ENCODE data around the gene MORN2.

The MORN2 gene

DNA sequence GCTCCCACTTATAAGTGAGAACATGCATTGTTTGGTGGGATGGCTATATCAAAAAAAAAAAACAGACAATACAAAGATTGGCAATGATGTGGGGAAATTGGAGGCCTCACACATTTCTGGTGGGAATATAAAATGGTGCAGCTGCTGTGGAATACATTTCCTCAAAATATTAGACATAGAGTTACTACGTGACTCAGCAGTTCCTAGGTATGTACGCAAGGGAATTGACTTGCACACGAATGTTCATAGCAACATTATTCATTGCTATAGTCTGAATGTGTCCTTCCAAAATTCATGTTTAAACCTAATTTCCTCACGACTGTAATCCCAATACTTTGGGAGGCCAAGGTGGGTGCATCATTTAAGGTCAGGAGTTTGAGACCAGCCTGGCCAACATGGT lies 11.6 kb downstream of the MORN2 start:
- Mint-ChIP-seq H3K36me3 (ENCODE audit: low read depth) (peaks cover 9% of the 10 kb centered on the region), H3K9me3 (no peaks in the 10 kb centered on the region), H3K4me3 (no peak overlapping the region), H3K27ac (no peak overlapping the region), H3K4me1 (no peaks in the 10 kb centered on the region), H3K27me3 (ENCODE audit: low read depth) (no peaks in the 10 kb centered on the region)
- TF ChIP-seq, protein P1, sequence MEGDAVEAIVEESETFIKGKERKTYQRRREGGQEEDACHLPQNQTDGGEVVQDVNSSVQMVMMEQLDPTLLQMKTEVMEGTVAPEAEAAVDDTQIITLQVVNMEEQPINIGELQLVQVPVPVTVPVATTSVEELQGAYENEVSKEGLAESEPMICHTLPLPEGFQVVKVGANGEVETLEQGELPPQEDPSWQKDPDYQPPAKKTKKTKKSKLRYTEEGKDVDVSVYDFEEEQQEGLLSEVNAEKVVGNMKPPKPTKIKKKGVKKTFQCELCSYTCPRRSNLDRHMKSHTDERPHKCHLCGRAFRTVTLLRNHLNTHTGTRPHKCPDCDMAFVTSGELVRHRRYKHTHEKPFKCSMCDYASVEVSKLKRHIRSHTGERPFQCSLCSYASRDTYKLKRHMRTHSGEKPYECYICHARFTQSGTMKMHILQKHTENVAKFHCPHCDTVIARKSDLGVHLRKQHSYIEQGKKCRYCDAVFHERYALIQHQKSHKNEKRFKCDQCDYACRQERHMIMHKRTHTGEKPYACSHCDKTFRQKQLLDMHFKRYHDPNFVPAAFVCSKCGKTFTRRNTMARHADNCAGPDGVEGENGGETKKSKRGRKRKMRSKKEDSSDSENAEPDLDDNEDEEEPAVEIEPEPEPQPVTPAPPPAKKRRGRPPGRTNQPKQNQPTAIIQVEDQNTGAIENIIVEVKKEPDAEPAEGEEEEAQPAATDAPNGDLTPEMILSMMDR (IDR thresholded peaks at IDR 0.05; ENCODE audit: unreplicated experiment in 3 of 3): no peak

DNA sequence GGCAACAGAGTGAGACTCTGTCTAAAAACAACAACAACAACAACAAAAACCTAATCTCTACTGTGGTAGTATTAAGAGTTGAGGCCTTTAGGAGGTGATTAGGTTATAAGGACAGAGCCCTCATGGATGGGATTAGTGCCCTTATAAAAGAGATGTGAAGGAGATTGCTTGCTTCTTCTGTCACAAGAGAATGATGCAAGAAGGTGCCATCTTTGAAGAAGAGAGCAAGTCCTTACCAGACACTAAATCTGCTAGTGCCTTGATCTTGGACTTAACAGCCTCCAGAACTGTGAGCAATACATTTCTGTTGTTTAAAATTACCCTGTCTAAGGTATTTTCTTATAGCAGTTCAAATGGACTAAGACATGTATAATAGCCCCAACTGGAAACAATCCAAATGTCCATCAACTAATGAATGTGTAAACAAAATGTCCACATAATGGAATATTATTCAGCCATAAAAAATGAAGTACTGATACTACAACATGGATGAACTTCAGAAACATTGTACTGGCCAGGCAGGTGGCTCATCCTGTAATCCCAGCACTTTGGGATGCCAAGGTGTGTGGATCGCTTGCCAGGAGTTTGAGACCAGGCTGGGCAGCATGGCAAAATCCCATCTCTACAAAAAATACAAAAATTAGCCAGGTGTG lies 12.3 kb downstream of the MORN2 start:
- H3K36me3 Mint-ChIP-seq (ENCODE audit: low read depth): peaks cover 6% of the 10 kb centered on the region
- no peaks in the 10 kb centered on the region for H3K4me1 Mint-ChIP-seq
- H3K27ac Mint-ChIP-seq: no peak overlapping the region
- no peaks in the 10 kb centered on the region for H3K27me3 Mint-ChIP-seq (ENCODE audit: low read depth)
- TF ChIP-seq, protein P1 (IDR thresholded peaks at IDR 0.05; ENCODE audit: unreplicated experiment in 3 of 3): no peak
- no peaks in the 10 kb centered on the region for H3K9me3 Mint-ChIP-seq
- no peak overlapping the region for H3K4me3 Mint-ChIP-seq

DNA sequence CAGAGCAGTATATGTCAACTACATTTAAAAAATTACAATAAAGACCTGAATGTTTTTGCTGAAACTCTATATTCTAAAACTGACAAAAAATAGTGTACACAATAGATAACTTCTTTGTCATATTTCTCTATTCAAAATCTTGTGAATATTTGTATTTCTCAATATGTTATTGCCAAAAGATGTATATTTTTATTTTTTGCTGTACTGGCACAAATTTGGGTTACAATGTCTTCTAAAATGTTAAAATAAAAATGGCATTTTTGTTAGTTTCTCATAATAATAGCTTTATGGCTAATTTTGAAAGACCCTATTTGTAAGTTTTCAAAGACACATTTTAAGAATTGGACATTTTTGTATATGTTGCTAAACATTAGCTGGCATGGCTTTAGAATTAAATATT lies 13.3 kb downstream of the MORN2 start:
- TF ChIP-seq, protein P1 (IDR thresholded peaks at IDR 0.05; ENCODE audit: unreplicated experiment in 3 of 3): no peak
- H3K4me1 Mint-ChIP-seq: no peaks in the 10 kb centered on the region
- H3K4me3 Mint-ChIP-seq: no peak overlapping the region
- H3K27me3 Mint-ChIP-seq (ENCODE audit: low read depth): no peaks in the 10 kb centered on the region
- no peaks in the 10 kb centered on the region for H3K9me3 Mint-ChIP-seq
- H3K27ac Mint-ChIP-seq: no peak overlapping the region
- peaks cover 4% of the 10 kb centered on the region for H3K36me3 Mint-ChIP-seq (ENCODE audit: low read depth)

DNA sequence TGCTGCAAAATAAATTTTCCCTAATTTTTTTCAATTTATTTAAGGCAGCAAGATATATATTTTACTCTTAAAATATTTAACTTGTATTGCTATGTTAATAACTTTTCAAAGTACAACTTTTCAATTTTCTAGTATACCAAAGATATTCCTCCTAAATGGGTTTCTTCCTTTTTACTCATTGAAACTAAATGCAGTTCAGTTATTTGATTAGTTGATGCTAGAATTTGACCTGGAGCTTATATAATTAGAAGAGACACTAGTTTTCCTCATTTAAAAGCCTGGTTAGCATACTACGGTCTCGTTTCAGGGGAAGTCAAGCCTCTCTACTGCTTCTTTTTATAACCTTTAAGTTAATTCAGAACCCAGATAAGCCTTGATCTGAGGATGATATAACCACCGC lies 13.8 kb downstream of the MORN2 start, which contains the start of gene ARHGEF33:
Gene ARHGEF33, plus strand, starts transcription at position 301 of the 400 bp plus-strand sequence. CDS start 29,573 bp downstream, outside the sequence.
- Mint-ChIP-seq H3K36me3 (ENCODE audit: low read depth) (peaks cover 4% of the 10 kb centered on the region), H3K4me1 (no peaks in the 10 kb centered on the region), H3K9me3 (no peaks in the 10 kb centered on the region), H3K27ac (no peak within 1 kb of the TSS), H3K4me3 (no peak within 1 kb of the TSS), H3K27me3 (ENCODE audit: low read depth) (no peaks in the 10 kb centered on the region)
- TF ChIP-seq, protein P1 (IDR thresholded peaks at IDR 0.05; ENCODE audit: unreplicated experiment in 3 of 3): no peak

DNA sequence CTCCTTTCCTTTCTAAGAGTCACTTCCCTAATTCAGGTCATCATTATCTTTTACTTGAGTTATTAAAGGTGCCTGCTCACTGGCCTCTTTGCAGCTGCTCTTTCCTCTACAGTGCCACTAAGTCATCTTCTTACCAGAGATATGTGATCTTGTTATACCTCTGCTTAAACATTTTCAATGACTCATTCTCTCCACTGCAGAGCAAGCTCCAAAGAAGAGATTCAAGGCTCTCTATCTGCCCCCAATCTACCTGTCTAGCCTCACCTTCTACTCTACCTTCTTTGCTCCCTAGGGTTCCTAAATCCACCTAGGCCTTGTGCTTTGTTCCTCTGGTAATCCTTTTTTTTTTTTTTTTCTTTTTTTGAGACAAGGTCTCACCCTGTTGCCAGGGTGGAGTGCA lies 17.0 kb downstream of the MORN2 start:
- Mint-ChIP-seq H3K9me3 (no peaks in the 10 kb centered on the region), H3K4me1 (no peaks in the 10 kb centered on the region), H3K4me3 (no peak overlapping the region), H3K36me3 (ENCODE audit: low read depth) (no peaks in the 10 kb centered on the region), H3K27ac (no peak overlapping the region), H3K27me3 (ENCODE audit: low read depth) (no peaks in the 10 kb centered on the region)
- TF ChIP-seq, protein P1 (IDR thresholded peaks at IDR 0.05; ENCODE audit: unreplicated experiment in 3 of 3): no peak

DNA sequence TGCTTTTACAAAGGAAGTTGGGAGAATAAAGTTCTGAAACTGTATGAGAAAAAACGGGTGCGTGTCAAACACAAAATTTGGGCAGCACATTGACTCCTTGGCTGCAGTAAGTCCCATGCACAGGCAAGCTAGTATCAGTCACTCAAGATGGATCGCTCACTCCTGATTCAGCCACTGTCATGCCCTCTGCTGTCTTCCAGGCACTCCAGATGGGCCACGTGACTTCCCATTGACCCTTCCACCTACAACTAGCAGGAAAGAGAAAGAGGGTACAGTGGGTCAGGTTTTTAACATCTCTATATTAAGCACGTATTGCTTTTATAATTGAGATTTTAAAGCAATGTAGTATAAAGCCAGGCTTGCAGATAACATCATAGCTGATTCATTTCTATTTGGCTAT lies 22.5 kb downstream of the MORN2 start:
- TF ChIP-seq, protein P1 (IDR thresholded peaks at IDR 0.05; ENCODE audit: unreplicated experiment in 3 of 3): no peak
- H3K9me3 Mint-ChIP-seq: no peaks in the 10 kb centered on the region
- no peaks in the 10 kb centered on the region for H3K4me1 Mint-ChIP-seq
- H3K27ac Mint-ChIP-seq: no peak overlapping the region
- no peak overlapping the region for H3K4me3 Mint-ChIP-seq
- no peaks in the 10 kb centered on the region for H3K36me3 Mint-ChIP-seq (ENCODE audit: low read depth)
- no peaks in the 10 kb centered on the region for H3K27me3 Mint-ChIP-seq (ENCODE audit: low read depth)

Measured in nephron (organoid).